Measurements from ENCODE around the gene IDE.

IDE gene

DNA sequence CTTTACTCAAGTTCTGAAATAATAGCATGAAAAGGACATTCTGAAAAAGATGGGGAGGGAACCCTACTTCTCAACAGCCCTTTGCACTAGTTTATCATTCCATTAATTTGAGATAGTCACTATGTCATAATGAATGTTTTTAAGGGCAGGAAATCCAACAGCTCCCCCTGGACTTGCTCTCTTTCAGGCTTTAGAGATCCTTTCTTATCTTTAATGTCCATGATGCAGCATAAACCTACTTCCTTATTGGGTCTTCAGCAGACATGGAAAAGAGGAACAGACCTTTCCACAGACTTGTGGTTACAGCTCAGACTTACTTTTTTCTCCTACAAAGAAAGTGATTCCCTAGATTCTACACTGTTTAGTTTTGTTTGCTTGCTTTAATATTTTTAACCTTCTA, 87.3 kb downstream of the IDE start:
- DNase-seq (ENCODE audit: low read depth), result no peak
- no peak overlapping the region for H3K4me3 ChIP-seq (ENCODE audit: low read depth, low read length)
- in situ Hi-C loops (cut with HindIII; ENCODE audit: low sequenced_read_pairs), result no loop called here
- TF ChIP-seq, protein P1, sequence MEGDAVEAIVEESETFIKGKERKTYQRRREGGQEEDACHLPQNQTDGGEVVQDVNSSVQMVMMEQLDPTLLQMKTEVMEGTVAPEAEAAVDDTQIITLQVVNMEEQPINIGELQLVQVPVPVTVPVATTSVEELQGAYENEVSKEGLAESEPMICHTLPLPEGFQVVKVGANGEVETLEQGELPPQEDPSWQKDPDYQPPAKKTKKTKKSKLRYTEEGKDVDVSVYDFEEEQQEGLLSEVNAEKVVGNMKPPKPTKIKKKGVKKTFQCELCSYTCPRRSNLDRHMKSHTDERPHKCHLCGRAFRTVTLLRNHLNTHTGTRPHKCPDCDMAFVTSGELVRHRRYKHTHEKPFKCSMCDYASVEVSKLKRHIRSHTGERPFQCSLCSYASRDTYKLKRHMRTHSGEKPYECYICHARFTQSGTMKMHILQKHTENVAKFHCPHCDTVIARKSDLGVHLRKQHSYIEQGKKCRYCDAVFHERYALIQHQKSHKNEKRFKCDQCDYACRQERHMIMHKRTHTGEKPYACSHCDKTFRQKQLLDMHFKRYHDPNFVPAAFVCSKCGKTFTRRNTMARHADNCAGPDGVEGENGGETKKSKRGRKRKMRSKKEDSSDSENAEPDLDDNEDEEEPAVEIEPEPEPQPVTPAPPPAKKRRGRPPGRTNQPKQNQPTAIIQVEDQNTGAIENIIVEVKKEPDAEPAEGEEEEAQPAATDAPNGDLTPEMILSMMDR (IDR thresholded peaks at IDR 0.05; ENCODE audit: low read depth, low read length, missing control alignments), result no peak

DNA sequence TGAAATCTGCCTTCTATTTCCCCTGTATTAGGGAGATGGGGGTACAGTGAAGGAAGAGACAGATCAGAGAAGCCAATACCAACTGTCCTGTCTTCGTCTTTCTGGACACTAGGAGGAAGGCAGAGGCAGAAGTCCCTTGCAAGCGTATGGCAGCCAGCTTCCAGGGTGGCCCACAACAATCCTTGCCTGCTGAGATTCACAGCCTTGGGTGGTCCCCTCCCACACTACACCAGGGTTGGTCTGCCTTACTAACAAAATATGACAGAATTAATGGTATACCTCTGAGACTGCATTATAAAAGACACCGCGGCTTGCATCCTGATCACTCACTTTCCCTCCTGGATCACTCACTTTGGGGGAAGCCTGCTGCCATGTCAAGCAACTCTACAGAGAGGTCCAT, 90.4 kb downstream of the IDE start:
- TF ChIP-seq, protein P1 (IDR thresholded peaks at IDR 0.05; ENCODE audit: low read depth, low read length, missing control alignments), result no peak
- in situ Hi-C loops (cut with HindIII; ENCODE audit: low sequenced_read_pairs), result no loop called here
- DNase-seq (ENCODE audit: low read depth), result no peak
- H3K4me3 ChIP-seq (ENCODE audit: low read depth, low read length), result no peak overlapping the region

DNA sequence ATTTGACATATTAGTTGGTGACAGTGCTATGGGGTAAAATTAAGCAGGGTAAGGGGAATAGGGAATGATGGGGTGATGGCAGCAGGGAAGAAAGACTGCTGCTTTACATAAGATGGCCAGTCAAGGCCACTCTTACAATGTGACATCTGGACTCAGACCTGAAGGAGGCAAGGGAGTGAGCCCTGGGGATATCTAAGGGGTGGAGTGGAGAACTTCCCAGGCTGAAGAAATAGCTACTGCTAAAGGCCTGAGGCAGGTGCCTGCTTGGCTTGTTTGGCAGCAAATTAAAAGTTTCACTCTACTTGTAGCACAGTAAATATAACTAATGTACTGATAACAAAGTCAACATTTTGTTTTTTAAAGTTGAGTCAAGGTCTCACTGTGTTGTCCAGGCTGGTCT, 93.5 kb downstream of the IDE start:
- in situ Hi-C loops (cut with HindIII; ENCODE audit: low sequenced_read_pairs), result no loop called here
- no peak for DNase-seq (ENCODE audit: low read depth)
- TF ChIP-seq, protein P1 (IDR thresholded peaks at IDR 0.05; ENCODE audit: low read depth, low read length, missing control alignments), result no peak
- no peak overlapping the region for H3K4me3 ChIP-seq (ENCODE audit: low read depth, low read length)

DNA sequence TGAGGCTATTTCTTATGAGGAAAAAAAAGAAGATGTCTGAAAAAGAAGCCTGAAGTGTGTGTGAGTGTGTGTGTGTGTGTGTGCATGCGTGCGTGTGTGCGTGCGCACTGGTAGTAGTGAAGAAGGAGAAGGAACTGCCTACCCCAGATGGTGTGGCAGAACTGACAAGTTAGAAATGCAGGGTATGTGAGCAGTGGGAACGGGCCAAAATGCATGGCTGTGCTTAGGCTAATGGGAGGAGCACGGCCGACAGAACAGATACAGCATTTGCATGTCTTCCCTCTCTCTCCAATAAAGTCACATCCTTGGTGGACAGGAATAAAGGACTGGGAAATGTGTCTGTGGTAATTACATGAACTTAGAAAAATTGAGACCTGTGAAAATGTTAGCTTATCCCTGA, 94.3 kb downstream of the IDE start:
- TF ChIP-seq, protein P1 (IDR thresholded peaks at IDR 0.05; ENCODE audit: low read depth, low read length, missing control alignments), result no peak
- no peak for DNase-seq (ENCODE audit: low read depth)
- H3K4me3 ChIP-seq (ENCODE audit: low read depth, low read length), result no peak overlapping the region
- in situ Hi-C loops (cut with HindIII; ENCODE audit: low sequenced_read_pairs), result no loop called here

DNA sequence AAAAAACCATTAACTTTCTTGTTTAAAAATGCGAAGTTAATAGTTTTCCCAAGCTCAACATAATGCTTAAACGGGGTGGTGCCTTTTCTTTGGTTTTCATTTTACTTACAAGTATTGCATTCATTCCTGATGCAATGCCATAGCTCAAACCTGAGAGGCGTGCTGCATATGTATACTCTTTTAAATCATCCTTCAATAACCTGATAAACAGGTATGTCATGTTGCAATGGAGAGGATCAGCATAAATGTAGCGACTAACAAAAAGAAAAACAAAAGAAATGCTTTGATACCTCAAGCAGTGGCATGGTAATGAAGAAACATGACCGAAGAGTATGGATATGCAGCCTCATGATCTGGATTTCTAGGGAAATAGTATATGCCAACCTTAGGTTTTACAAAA, 95.4 kb downstream of the IDE start:
- no peak overlapping the region for H3K4me3 ChIP-seq (ENCODE audit: low read depth, low read length)
- in situ Hi-C loops (cut with HindIII; ENCODE audit: low sequenced_read_pairs), result no loop called here
- TF ChIP-seq, protein P1 (IDR thresholded peaks at IDR 0.05; ENCODE audit: low read depth, low read length, missing control alignments), result no peak

DNA sequence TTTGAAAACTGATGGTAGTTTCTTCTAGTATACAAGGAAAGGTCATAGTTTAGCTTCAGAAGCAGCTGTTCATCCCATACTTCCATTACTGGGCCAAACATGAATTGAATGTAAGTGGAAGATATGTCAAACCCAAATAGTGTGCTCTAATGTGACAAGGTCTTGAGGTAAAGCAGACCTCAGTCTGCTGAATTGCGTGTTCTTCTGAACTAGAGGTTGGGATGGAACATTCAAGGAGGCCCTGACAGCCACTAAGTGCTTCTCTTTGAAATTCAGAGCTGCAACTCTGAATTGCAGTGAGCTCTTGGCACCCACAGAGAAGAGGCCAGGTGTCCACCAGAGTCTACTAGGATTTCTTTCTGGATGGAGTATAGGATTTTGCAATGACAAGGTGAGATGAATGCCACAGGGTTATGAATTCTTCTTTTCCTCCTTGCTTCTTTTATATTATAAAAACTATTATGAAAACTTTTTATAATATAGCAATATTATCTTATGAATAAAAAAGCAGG, 98.5 kb downstream of the IDE start:
- TF ChIP-seq, protein P1 (IDR thresholded peaks at IDR 0.05; ENCODE audit: low read depth, low read length, missing control alignments), result no peak
- in situ Hi-C loops (cut with HindIII; ENCODE audit: low sequenced_read_pairs), result no loop called here
- H3K4me3 ChIP-seq (ENCODE audit: low read depth, low read length), result no peak overlapping the region
- DNase-seq (ENCODE audit: low read depth), result no peak

More for the DNA sequence above, 95.4 kb downstream of the IDE start:
- no peak for DNase-seq (ENCODE audit: low read depth)

DNA sequence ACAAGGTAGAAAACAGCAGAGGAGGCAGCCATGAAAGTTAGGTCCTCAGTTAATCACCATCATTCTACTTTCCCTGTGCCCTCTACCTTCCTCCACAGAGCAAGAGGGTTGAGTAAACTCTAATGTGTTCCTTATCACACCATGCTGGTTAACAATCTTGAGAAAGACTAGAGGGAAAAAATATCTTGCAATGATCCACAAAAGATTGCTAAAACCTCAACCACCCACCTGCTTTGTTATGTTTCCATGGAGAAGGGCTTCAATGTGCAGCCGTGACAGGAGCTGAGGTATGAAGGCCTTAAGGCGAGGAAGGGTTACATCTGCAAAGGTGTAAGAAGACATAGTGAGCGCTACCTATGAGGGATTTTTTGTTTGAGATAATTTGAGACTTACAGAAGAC, 103.9 kb downstream of the IDE start:
- H3K4me3 ChIP-seq (ENCODE audit: low read depth, low read length), result no peak overlapping the region
- in situ Hi-C loops (cut with HindIII; ENCODE audit: low sequenced_read_pairs), result no loop called here
- TF ChIP-seq, protein P1 (IDR thresholded peaks at IDR 0.05; ENCODE audit: low read depth, low read length, missing control alignments), result no peak
- no peak for DNase-seq (ENCODE audit: low read depth)

Data from astrocyte of the cerebellum (primary cell).